ENCODE data around the gene EDEM3.

The EDEM3 gene

GRCh38 chr1:184801503-184801902, 46.8 kb upstream of the EDEM3 start:
- Histone ChIP-seq H3K4me3 (ENCODE audit: low read depth in 1 of 2, low read length in 1 of 2) (no peak overlapping the region), H3K27ac (no peak overlapping the region), H3K27me3 (no peaks in the 10 kb centered on the region), H3K4me1 (ENCODE audit: control insufficient read depth in 1 of 2, insufficient read depth in 1 of 2, low read depth in 1 of 2, low read length in 1 of 2) (peaks cover 12 to 13% of the 10 kb centered on the region in 2 experiments), H3K36me3 (peaks cover 82% of the 10 kb centered on the region), H3K9me3 (no peaks in the 10 kb centered on the region)
- no peak for TF ChIP-seq CTCF (IDR thresholded peaks at IDR 0.05)

- Histone ChIP-seq H3K4me1 (ENCODE audit: control insufficient read depth in 1 of 2, insufficient read depth in 1 of 2, low read depth in 1 of 2, low read length in 1 of 2) (peaks cover 6 to 7% of the 10 kb centered on the region in 2 experiments), H3K27ac (no peak overlapping the region), H3K4me3 (ENCODE audit: low read depth in 1 of 2, low read length in 1 of 2) (no peak overlapping the region), H3K27me3 (no peaks in the 10 kb centered on the region), H3K36me3 (peaks cover 83% of the 10 kb centered on the region), H3K9me3 (no peaks in the 10 kb centered on the region)
- no peak for TF ChIP-seq CTCF (IDR thresholded peaks at IDR 0.05)
These were observed 46.2 kb upstream of the EDEM3 start for GRCh38 chr1:184800876-184801275.

- H3K36me3 ChIP-seq = peaks cover 76% of the 10 kb centered on the region
- H3K9me3 ChIP-seq = no peaks in the 10 kb centered on the region
- peaks cover 32 to 39% of the 10 kb centered on the region in 2 experiments for H3K4me1 ChIP-seq (ENCODE audit: control insufficient read depth in 1 of 2, insufficient read depth in 1 of 2, low read depth in 1 of 2, low read length in 1 of 2)
- no peak for TF ChIP-seq CTCF (IDR thresholded peaks at IDR 0.05)
- peak overlapping the region; percentile 82 for H3K27ac ChIP-seq
- H3K27me3 ChIP-seq = no peaks in the 10 kb centered on the region
- H3K4me3 ChIP-seq (ENCODE audit: low read depth in 1 of 2, low read length in 1 of 2) = no peak overlapping the region
These were observed 39.3 kb upstream of the EDEM3 start for GRCh38 chr1:184793967-184794366.

- Histone ChIP-seq H3K4me3 (ENCODE audit: low read depth in 1 of 2, low read length in 1 of 2) (peak overlapping the region; percentile 20), H3K27me3 (no peaks in the 10 kb centered on the region), H3K36me3 (peaks cover 66% of the 10 kb centered on the region), H3K9me3 (no peaks in the 10 kb centered on the region), H3K4me1 (ENCODE audit: control insufficient read depth in 1 of 2, insufficient read depth in 1 of 2, low read depth in 1 of 2, low read length in 1 of 2) (peaks cover 40 to 47% of the 10 kb centered on the region in 2 experiments), H3K27ac (peak overlapping the region; percentile 82)
- TF ChIP-seq CTCF (IDR thresholded peaks at IDR 0.05) = no peak
These were observed 37.9 kb upstream of the EDEM3 start for GRCh38 chr1:184792450-184792969.

GRCh38 chr1:184791550-184791900, 36.9 kb upstream of the EDEM3 start:
- TF ChIP-seq CTCF (IDR thresholded peaks at IDR 0.05) = no peak
- H3K4me1 ChIP-seq (ENCODE audit: control insufficient read depth in 1 of 2, insufficient read depth in 1 of 2, low read depth in 1 of 2, low read length in 1 of 2) = peaks cover 49 to 54% of the 10 kb centered on the region in 2 experiments

More at GRCh38 chr1:184791550-184791900, 36.9 kb upstream of the EDEM3 start:
- Histone ChIP-seq H3K27ac (peak overlapping the region; percentile 82), H3K9me3 (no peaks in the 10 kb centered on the region), H3K4me3 (ENCODE audit: low read depth in 1 of 2, low read length in 1 of 2) (no peak overlapping the region), H3K36me3 (peaks cover 56% of the 10 kb centered on the region), H3K27me3 (no peaks in the 10 kb centered on the region)
